Activated gamma-delta T cell (primary cell): ENCODE data around the gene SCGB1A1.

ENCODE experiments used
- DNase-seq: peaks from one replicate; lab custom pipeline; 2025; lab: John Stamatoyannopoulos, UW

The SCGB1A1 gene

GRCh38 chr11:62421996-62422395, 3.2 kb downstream of the SCGB1A1 start:
- no peak for DNase-seq

GRCh38 chr11:62423012-62423411, 4.2 kb downstream of the SCGB1A1 start:
- no peak for DNase-seq

GRCh38 chr11:62427630-62428233, 8.9 kb downstream of the SCGB1A1 start:
- DNase-seq: no peak

- no peak for DNase-seq
Observed at GRCh38 chr11:62428871-62429560, 10.2 kb downstream of the SCGB1A1 start.

GRCh38 chr11:62430425-62430824, 11.6 kb downstream of the SCGB1A1 start:
- no peak for DNase-seq

GRCh38 chr11:62431171-62431901, 12.5 kb downstream of the SCGB1A1 start:
- DNase-seq: no peak

- DNase-seq: no peak
Observed at GRCh38 chr11:62432695-62433094, 13.9 kb downstream of the SCGB1A1 start.

GRCh38 chr11:62433141-62433903, 14.5 kb downstream of the SCGB1A1 start:
- DNase-seq: no peak

- no peak for DNase-seq
Observed at GRCh38 chr11:62433904-62434276, 15.1 kb downstream of the SCGB1A1 start.

GRCh38 chr11:62435846-62436660, 17.2 kb downstream of the SCGB1A1 start:
- no peak for DNase-seq

- no peak for DNase-seq
Observed at GRCh38 chr11:62437616-62438015, 18.8 kb downstream of the SCGB1A1 start.

- no peak for DNase-seq
Observed at GRCh38 chr11:62438641-62439040, 19.8 kb downstream of the SCGB1A1 start.

GRCh38 chr11:62439785-62440602, 21.2 kb downstream of the SCGB1A1 start:
- DNase-seq: no peak

- no peak for DNase-seq
Observed at GRCh38 chr11:62443390-62444235, 24.8 kb downstream of the SCGB1A1 start.

GRCh38 chr11:62444236-62444833, 25.5 kb downstream of the SCGB1A1 start:
- no peak for DNase-seq

GRCh38 chr11:62444835-62445234, 26.0 kb downstream of the SCGB1A1 start:
- no peak for DNase-seq

GRCh38 chr11:62445314-62445740, 26.5 kb downstream of the SCGB1A1 start:
- no peak for DNase-seq

- DNase-seq: no peak
Observed at GRCh38 chr11:62446091-62446490, 27.3 kb downstream of the SCGB1A1 start.

GRCh38 chr11:62449451-62449851, 30.6 kb downstream of the SCGB1A1 start:
- DNase-seq: no peak
